Ovary (tissue), 9 donors: ENCODE results near the gene PVALB. TPM values are rescaled to one million over a fixed set of nuclear protein-coding genes. Genes with fewer than 3 reads are reported as not detected.

Experiments
- DNase-seq, 5 donors: peaks; one replicate each; pipeline ENCODE4 v3.0.0-alpha.2; 2019 to 2020
- H3K27ac ChIP-seq, 2 donors: fragments of 200-600 bp; one replicate each; pipeline versions ENCODE4 v1.5.1 to v1.8.0; 2019 to 2022
- H3K27me3 ChIP-seq: fragments of 200-600 bp; one replicate; pipeline ENCODE4 v1.8.0; 2022
- H3K36me3 ChIP-seq: fragments of 200-600 bp; sonication (generic); one replicate; pipeline ENCODE4 v1.5.1; 2019
- H3K4me1 ChIP-seq: one replicate; pipeline ENCODE4 v1.8.1; 2013; ENCODE audit warnings: mild to moderate bottlenecking, moderate library complexity; ENCODE audit not compliant: insufficient read depth
- H3K4me3 ChIP-seq: fragments of 200-600 bp; sonication (generic); one replicate; pipeline ENCODE4 v1.5.1; 2017
- H3K9me3 ChIP-seq, 2 donors: fragments of 200-600 bp in 1 of 2; sonication (generic) in 1 of 2; one replicate each; pipeline versions ENCODE4 v1.5.1 to v1.8.1; 2013 to 2019; ENCODE audit warnings: mild to moderate bottlenecking in 1 of 2, moderate library complexity in 1 of 2
- CTCF ChIP-seq, 3 donors: fragments of 450-650 bp in 2 of 3; fragments of 200-600 bp in 1 of 3; IDR thresholded peaks; one replicate each; pipeline versions ENCODE4 v1.5.1 to v1.8.0; 2016 to 2022; ENCODE audit warnings: antibody characterized with exemption in 3 of 3, mild to moderate bottlenecking in 1 of 3
- EP300 ChIP-seq: sonication (generic); formaldehyde crosslinking; IDR thresholded peaks from one replicate; pipeline ENCODE4 v1.6.1; 2017; ENCODE audit warnings: antibody characterized with exemption
- POLR2A ChIP-seq: fragments of 450-650 bp; IDR thresholded peaks from one replicate; pipeline ENCODE4 v1.6.1; 2017; ENCODE audit warnings: antibody characterized with exemption, mild to moderate bottlenecking, moderate library complexity
- WGBS, 3 donors: extraction: QIAGEN DNeasy Blood & Tissue Kit in 1 of 3; methylation state at CpG; one replicate each; pipeline versions ENCODE4 v1.1.5 to v1.1.7; 2013 to 2017; 5-methylcytosine and 5-hydroxymethylcytosine counted together
- intact Hi-C, 4 donors: fragments of 100-400 bp; cut with DNase I; formaldehyde crosslinking; loops; one replicate each; pipeline versions ENCODE4 v1.11.0 to v1.15.1; 2022 to 2023
- polyA plus RNA-seq, 2 donors: library from polyadenylated mRNA; stranded (reverse); fragments of 200-250 nt in 1 of 2; fragments of 350-450 nt in 1 of 2; fragmentation: Illumina TruSeq in 1 of 2; extraction: RNeasy Lipid Tissue Mini Kit (QIAGEN cat#74804) in 1 of 2; gene quantifications; one replicate each; pipeline ENCODE4 v1.2.3, GENCODE V29; 2013 to 2014
- total RNA-seq, 7 donors: library from RNA; depleted of rRNA in 2 of 7; stranded (reverse); fragments of >200 nt in 2 of 7; fragmentation: NEBNext Ultra II Directional in 3 of 7; extraction: Animal tissue kit (Norgen Biotek cat#: 25700) in 3 of 7; gene quantifications; one replicate each; pipeline versions ENCODE4 v1.1.0 to v1.2.4, GENCODE V29; 2016 to 2023
- donor health status: DM: no; HTN: no; CAD: no; lungs with moderate emphysema.
- donor health status: DM: no; HTN: no; CAD: no.
- donor health status: Bipolar disorder and iron deficiency.
- donor health status: DM: yes; HTN: yes; CAD: no.
- donor health status: DM: no; HTN: no; CAD: no.
- donor health status: DM: yes; HTN: yes; CAD: no.

Gene PVALB
- total and polyA plus RNA-seq, 9 donors: 0.41 to 0.47 TPM; not detected in 7

DNA sequence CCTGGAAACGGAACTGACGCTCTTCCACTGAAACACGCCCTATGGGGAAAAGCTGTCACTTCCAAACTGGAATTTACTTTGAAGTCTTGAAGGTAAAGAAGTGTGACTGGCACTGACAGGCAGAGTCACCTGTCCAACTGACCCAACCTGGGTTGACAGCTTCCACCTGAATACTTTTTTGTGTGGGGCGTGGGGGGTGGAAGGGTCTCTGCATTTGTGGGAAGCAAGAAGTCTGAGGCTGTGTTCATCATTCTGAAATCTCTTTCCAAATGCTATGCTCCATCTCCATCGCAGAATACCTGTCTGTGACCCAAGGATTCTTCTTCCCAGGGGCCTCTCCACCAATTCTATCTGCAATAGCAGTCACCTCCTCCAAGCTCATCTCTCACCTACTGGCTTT, 48.7 kb downstream of the PVALB start:
- intact Hi-C loops: loop anchor here in 1 of 4 donors (10.0 kb wide), 1 partner anchor 223 kb away; no protein-coding TSS in a partner anchor
- no peak for TF ChIP-seq POLR2A
- no peak for TF ChIP-seq CTCF (IDR thresholded peaks at IDR 0.05)
- TF ChIP-seq EP300: no peak
- no peak overlapping the region for H3K4me3 ChIP-seq
- no peak for DNase-seq
- H3K36me3 ChIP-seq: no peaks in the 10 kb centered on the region
- H3K27me3 ChIP-seq: no peaks in the 10 kb centered on the region
- no peaks in the 10 kb centered on the region for H3K9me3 ChIP-seq
- 93 to 96% (median 94%) methylated on average over 5 of the region's 5 CpGs for WGBS, 3 donors
- no peaks in the 10 kb centered on the region for H3K4me1 ChIP-seq
- H3K27ac ChIP-seq: no peak overlapping the region

DNA sequence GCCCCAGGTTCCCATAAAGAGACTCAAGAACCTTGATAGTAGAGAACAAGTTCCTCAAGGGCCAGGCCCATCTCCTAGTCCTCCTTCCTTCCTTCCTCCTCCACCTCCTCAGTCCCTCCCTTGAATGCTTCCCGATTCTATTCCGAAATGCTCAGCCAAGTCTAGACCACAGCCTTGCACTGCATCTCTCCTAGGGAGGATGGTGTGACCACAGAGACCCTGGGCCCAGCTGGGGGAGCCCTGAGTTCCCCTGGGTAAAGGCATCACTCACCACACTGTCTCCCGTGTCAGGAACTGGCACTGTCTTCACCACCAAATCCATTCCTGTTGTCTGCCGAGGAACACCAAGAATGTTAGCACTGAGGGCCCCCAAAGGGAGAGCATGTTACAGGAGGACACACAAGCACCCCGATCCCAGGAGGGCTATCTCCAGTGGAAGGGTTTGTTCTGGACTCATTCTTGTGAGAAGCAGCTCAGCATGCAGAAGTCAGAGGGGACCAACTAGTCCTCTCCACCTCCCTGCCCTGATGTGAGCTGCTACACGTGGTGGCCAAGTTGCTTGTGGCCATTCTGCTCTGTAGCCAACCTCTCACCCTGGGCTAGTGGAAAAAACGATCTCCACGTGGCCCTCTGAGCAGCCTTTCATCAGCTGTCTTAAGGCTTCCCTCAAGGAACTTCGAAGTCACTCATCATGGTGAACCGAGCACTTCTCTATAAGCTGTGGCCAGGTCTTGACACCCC, 49.6 kb downstream of the PVALB start:
- H3K4me3 ChIP-seq: no peak overlapping the region
- TF ChIP-seq EP300 (no peak), POLR2A (no peak), CTCF (IDR thresholded peaks at IDR 0.05) (no peak)
- intact Hi-C loops: loop anchor here in 1 of 4 donors (10.0 kb wide), 1 partner anchor 222 kb away; no protein-coding TSS in a partner anchor
- WGBS, 3 donors: 85 to 92% (median 88%) methylated on average over 10 of the region's 10 CpGs
- H3K9me3 ChIP-seq: no peaks in the 10 kb centered on the region
- no peak overlapping the region for H3K27ac ChIP-seq
- peaks cover 2% of the 10 kb centered on the region for H3K4me1 ChIP-seq
- H3K27me3 ChIP-seq: no peaks in the 10 kb centered on the region
- H3K36me3 ChIP-seq: no peaks in the 10 kb centered on the region
- no peak for DNase-seq

DNA sequence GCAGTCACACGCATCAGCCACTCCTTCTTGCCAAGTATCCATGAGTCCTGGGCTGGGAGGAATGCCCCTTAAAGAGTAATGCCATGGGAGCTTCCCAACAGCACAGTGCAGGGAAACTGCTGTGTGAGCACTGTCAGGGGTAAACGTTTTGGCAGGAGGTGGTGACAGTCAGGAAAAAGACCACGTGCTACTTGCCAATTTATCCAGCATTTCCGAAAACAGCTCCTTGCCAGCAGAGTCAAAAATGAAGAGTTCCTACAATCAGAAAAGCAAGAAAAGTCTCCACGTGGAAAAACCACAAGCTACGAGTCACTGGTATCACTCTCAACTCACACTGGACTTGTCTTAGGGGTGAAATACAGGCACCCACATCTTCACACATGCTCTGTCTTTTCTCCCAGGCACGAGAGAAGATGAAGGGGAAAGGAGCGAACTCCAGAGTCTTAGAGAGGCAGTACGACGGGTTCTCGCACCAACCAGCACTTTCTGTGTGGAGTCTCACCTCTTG, 50.8 kb downstream of the PVALB start:
- no peaks in the 10 kb centered on the region for H3K36me3 ChIP-seq
- intact Hi-C loops: loop anchor here in 1 of 4 donors (10.0 kb wide), 1 partner anchor 221 kb away; no protein-coding TSS in a partner anchor
- no peak overlapping the region for H3K27ac ChIP-seq
- peaks cover 4% of the 10 kb centered on the region for H3K4me1 ChIP-seq
- 68 to 77% (median 74%) methylated on average over 11 of the region's 11 CpGs for WGBS, 3 donors
- no peak for TF ChIP-seq POLR2A
- no peak for TF ChIP-seq EP300
- TF ChIP-seq CTCF (IDR thresholded peaks at IDR 0.05): no peak
- H3K4me3 ChIP-seq: no peak overlapping the region
- no peaks in the 10 kb centered on the region for H3K27me3 ChIP-seq
- no peaks in the 10 kb centered on the region for H3K9me3 ChIP-seq
- no peak for DNase-seq

GRCh38 chr22:36765131-36765942, 51.5 kb downstream of the PVALB start:
- Histone ChIP-seq H3K27ac (no peak overlapping the region), H3K9me3 (no peaks in the 10 kb centered on the region), H3K27me3 (no peaks in the 10 kb centered on the region), H3K4me3 (no peak overlapping the region), H3K36me3 (no peaks in the 10 kb centered on the region), H3K4me1 (peaks cover 4% of the 10 kb centered on the region)
- WGBS, 3 donors: 87 to 91% (median 89%) methylated on average over 17 of the region's 17 CpGs
- no peak for TF ChIP-seq EP300
- TF ChIP-seq POLR2A: no peak
- no peak for TF ChIP-seq CTCF (IDR thresholded peaks at IDR 0.05)
- DNase-seq: no peak
- intact Hi-C loops: loop anchor here in 1 of 4 donors (10.0 kb wide), 1 partner anchor 221 kb away; no protein-coding TSS in a partner anchor
